K562 (cell line): ENCODE data around the gene PAX2. TPM values are rescaled to one million over a fixed set of nuclear protein-coding genes. Genes with fewer than 3 reads are reported as not detected.

Experiments used
- ATAC-seq: fragments of 200-7000 bp; cut with Tn5 transposase; 3 replicates; pipeline ENCODE4 v1.9.1; 2020; ENCODE audit warnings: moderate library complexity
- BruUV-seq: library from RNA; stranded (reverse); fragments of 400-500 nt; replicated peaks from 2 replicates; lab custom pipeline; 2021; lab: Mats Ljungman, UMichigan
- CTCF ChIA-PET: fragments of 300-600 bp; formaldehyde crosslinking; extraction: SDS; loops from one replicate; lab custom pipeline; 2021; ENCODE audit warnings: low intra/inter-chr PET ratio; lab: Yijun Ruan, JAX
- POLR2A ChIA-PET: fragments of 300-600, 350-650 bp; sonication (Branson Sonifier 250); formaldehyde crosslinking; extraction: SDS; loops from one replicate; lab custom pipeline; 2021; ENCODE audit warnings: antibody characterized with exemption, inconsistent platforms; lab: Yijun Ruan, JAX
- DNase-seq, 4 experiments: peaks; one replicate each; pipeline versions ENCODE4 v3.0.0 to v3.0.0-alpha.2; 2011 to 2018; ENCODE audit warnings: low spot score in 3 of 4, mixed read lengths in 3 of 4; ENCODE audit errors: extremely low read depth in 1 of 4
- FAIRE-seq: peaks from 2 replicates; lab custom pipeline; 2011; peaks lifted over from hg19 to GRCh38; lab: Jason Lieb, UNC
- H2AFZ ChIP-seq: 2 replicates; pipeline ENCODE4 v1.6.0; 2011; ENCODE audit warnings: low read depth, low read length, control low read depth, inconsistent platforms
- H3K27ac ChIP-seq: fragments of 200-600 bp; 3 replicates; pipeline ENCODE4 v1.8.0; 2011; ENCODE audit warnings: low read depth, mild to moderate bottlenecking, control low read depth, inconsistent platforms, low read length, moderate library complexity, mixed read lengths; ENCODE audit errors: extremely low read depth
- H3K27me3 ChIP-seq, 2 experiments: fragments of 300-600 bp in 1 of 2; 2 replicates in 1 of 2; 3 replicates in 1 of 2; pipeline versions ENCODE4 v1.6.0 to v1.8.0; 2011; ENCODE audit warnings: inconsistent platforms in 2 of 2, low read length in 2 of 2, mild to moderate bottlenecking in 1 of 2, mixed read lengths in 1 of 2, moderate library complexity in 1 of 2; ENCODE audit not compliant: control insufficient read depth in 2 of 2, insufficient read depth in 2 of 2
- H3K36me3 ChIP-seq: fragments of 300-600 bp; 3 replicates; pipeline ENCODE4 v1.8.0; 2011; ENCODE audit warnings: mild to moderate bottlenecking, low read length, inconsistent platforms; ENCODE audit not compliant: control insufficient read depth, insufficient read depth
- H3K4me1 ChIP-seq, 2 experiments: fragments of 200-600 bp in 1 of 2; replicated peaks in 1 of 2; 2 replicates in 1 of 2; 3 replicates in 1 of 2; pipeline versions ENCODE4 v1.5.1 to v1.8.0; 2011; ENCODE audit warnings: inconsistent platforms in 2 of 2, low read length in 2 of 2, mild to moderate bottlenecking in 1 of 2, mixed read lengths in 1 of 2, moderate library complexity in 1 of 2; ENCODE audit not compliant: control insufficient read depth in 2 of 2, insufficient read depth in 2 of 2
- H3K4me2 ChIP-seq: 2 replicates; pipeline ENCODE4 v1.6.1; 2011; ENCODE audit warnings: low read length, control low read depth, inconsistent platforms, mixed read lengths; ENCODE audit not compliant: insufficient read depth
- H3K4me3 ChIP-seq: fragments of 200-600 bp; sonication (generic), shearing (Covaris generic); 2 replicates; pipeline ENCODE4 v1.5.1; 2016; ENCODE audit warnings: control low read depth, inconsistent platforms
- H3K79me2 ChIP-seq: fragments of 200-600 bp; 3 replicates; pipeline ENCODE4 v1.8.0; 2011; ENCODE audit warnings: low read length, inconsistent platforms; ENCODE audit not compliant: control insufficient read depth, insufficient read depth
- H3K9ac ChIP-seq, 2 experiments: 2 replicates each; pipeline versions ENCODE4 v1.6.0 to v1.6.1; 2011; ENCODE audit warnings: low read depth in 2 of 2, low read length in 2 of 2, control low read depth in 1 of 2, inconsistent platforms in 1 of 2, mild to moderate bottlenecking in 1 of 2, mixed read lengths in 1 of 2; ENCODE audit not compliant: insufficient read depth in 1 of 2
- H3K9me1 ChIP-seq: one replicate; pipeline ENCODE4 v1.6.0; 2011; ENCODE audit warnings: inconsistent platforms, mild to moderate bottlenecking, low read length, moderate library complexity; ENCODE audit not compliant: control insufficient read depth, insufficient read depth
- H3K9me3 ChIP-seq: replicated peaks from 2 replicates; pipeline ENCODE4 v1.5.1; 2011; ENCODE audit warnings: low read depth, low read length, inconsistent platforms; ENCODE audit not compliant: control insufficient read depth, insufficient read depth
- H4K20me1 ChIP-seq: replicated peaks from 2 replicates; pipeline ENCODE4 v1.6.1; 2011; ENCODE audit warnings: low read length, inconsistent platforms, mixed read lengths; ENCODE audit not compliant: control insufficient read depth, insufficient read depth
- ARHGAP35 ChIP-seq: fragments of 450-650 bp; IDR thresholded peaks from 2 replicates; pipeline ENCODE4 v1.6.1; 2018; ENCODE audit not compliant: partially characterized antibody
- ARNT ChIP-seq, 2 experiments: fragments of 450-650 bp; IDR thresholded peaks; 2 replicates each; pipeline ENCODE4 v1.6.1; 2016; ENCODE audit warnings: mild to moderate bottlenecking in 1 of 2
- BRF1 ChIP-seq: IDR thresholded peaks from 3 replicates; pipeline ENCODE4 v1.6.1; 2011; ENCODE audit warnings: borderline replicate concordance, mild to moderate bottlenecking; ENCODE audit not compliant: insufficient read length; ENCODE audit errors: extremely low read depth
- GTF2A2 ChIP-seq: IDR thresholded peaks from 2 replicates; pipeline ENCODE4 v1.6.1; 2016; ENCODE audit warnings: mild to moderate bottlenecking, missing genetic modification characterization, missing compliant biosample characterization
- MTA1 ChIP-seq: fragments of 450-650 bp; IDR thresholded peaks from 2 replicates; pipeline ENCODE4 v1.6.1; 2017; ENCODE audit warnings: borderline replicate concordance
- NCOR1 ChIP-seq: fragments of 450-650 bp; IDR thresholded peaks from 2 replicates; pipeline ENCODE4 v1.6.1; 2016; ENCODE audit warnings: mild to moderate bottlenecking, moderate library complexity
- SNRNP70 ChIP-seq: fragments of 200-400 bp; formaldehyde crosslinking; optimal IDR thresholded peaks from 2 replicates; pipeline ENCODE3; 2017; ENCODE audit warnings: low read depth, low read length
- TCF7 ChIP-seq: sonication (generic); IDR thresholded peaks from 2 replicates; pipeline ENCODE4 v1.6.1; 2016; ENCODE audit warnings: antibody characterized with exemption, borderline replicate concordance
- TCF7L2 ChIP-seq: fragments of 150-350 bp; IDR thresholded peaks from 2 replicates; pipeline ENCODE4 v1.6.1; 2016; ENCODE audit warnings: low read depth, mild to moderate bottlenecking, low read length, moderate library complexity
- ZNF23 ChIP-seq: fragments of 250-450 bp; sonication (Bioruptor Pico); IDR thresholded peaks from 2 replicates; pipeline ENCODE4 v1.4.0; 2020; ENCODE audit warnings: mild to moderate bottlenecking
- ZNF589 ChIP-seq: fragments of 200-800 bp; sonication (Bioruptor generic); IDR thresholded peaks from 2 replicates; pipeline ENCODE4 v1.6.1; 2016; ENCODE audit warnings: low read depth, missing genetic modification characterization, missing compliant biosample characterization
- WGBS: fragments of 100-300 bp; shearing (Covaris generic); methylation state at CpG from one replicate; pipeline ENCODE4 v1.1.6; 2016; ENCODE audit warnings: low coverage, mixed read lengths; ENCODE audit not compliant: insufficient coverage; ENCODE audit errors: missing lambda C conversion rate; 5-methylcytosine and 5-hydroxymethylcytosine counted together
- in situ Hi-C: fragments of 300-500 bp; cut with MboI; formaldehyde crosslinking; loops from 4 replicates; pipeline ENCODE4 v1.15.0; 2018; ENCODE audit warnings: inconsistent platforms, mixed read lengths
- intact Hi-C: fragments of 100-400 bp; cut with micrococcal nuclease; formaldehyde crosslinking; loops from 2 replicates; pipeline ENCODE4 v1.14.2; 2022
- polyA plus RNA-seq, 8 experiments: library from polyadenylated mRNA; depleted of rRNA in 4 of 8; stranded (reverse) in 5 of 8; unstranded in 3 of 8; fragments of >200 nt; fragmentation: Nextera tagmentation in 2 of 8; fragmentation: Illumina TruSeq in 1 of 8; extraction: Ambion mirVana in 2 of 8; extraction: Trizol in 1 of 8; gene quantifications; 2 replicates each; pipeline versions ENCODE4 v1.2.1 to v1.2.3, GENCODE V29; 2011 to 2014; ENCODE audit warnings: inconsistent platforms in 1 of 8, missing spikeins in 1 of 8
- total RNA-seq, 7 experiments: library from RNA; depleted of rRNA in 6 of 7; stranded (reverse); fragments of >200 nt in 6 of 7; fragmentation: Illumina TruSeq in 2 of 7; extraction: Trizol in 2 of 7; gene quantifications; 2 replicates each; pipeline versions ENCODE4 v1.2.1 to v1.2.3, GENCODE V29; 2011 to 2021; ENCODE audit warnings: low replicate concordance in 1 of 7
- TF ChIP-seq, protein P1 (sequence below), 3 experiments: IDR thresholded peaks in 2 of 3; conservative IDR thresholded peaks in 1 of 3; 2 replicates each; pipeline ENCODE4 v1.5.1; 2011 to 2012; ENCODE audit warnings: low read length in 3 of 3, mild to moderate bottlenecking in 3 of 3, control low read depth in 2 of 3, improper control_type of control experiment in 1 of 3, inconsistent platforms in 1 of 3, low read depth in 1 of 3, mixed read lengths in 1 of 3, moderate library complexity in 1 of 3; ENCODE audit not compliant: insufficient read depth in 2 of 3
- TF ChIP-seq, protein P2 (sequence below): sonication (generic); formaldehyde crosslinking; IDR thresholded peaks from 2 replicates; pipeline ENCODE4 v1.8.0; 2022; ENCODE audit warnings: missing genetic modification reagents, mild to moderate bottlenecking, moderate library complexity, borderline replicate concordance
- TF ChIP-seq, protein P3 (sequence below): fragments of 250-450 bp; sonication (Bioruptor Pico); IDR thresholded peaks from 2 replicates; pipeline ENCODE4 v1.8.0; 2022; ENCODE audit warnings: moderate library complexity, mild to moderate bottlenecking, inconsistent platforms

PAX2 gene
- total and polyA plus RNA-seq, 9 of the 15 experiments (the other 6 are each of a cell fraction or from before 2014, with no cell fraction given), result not detected

DNA sequence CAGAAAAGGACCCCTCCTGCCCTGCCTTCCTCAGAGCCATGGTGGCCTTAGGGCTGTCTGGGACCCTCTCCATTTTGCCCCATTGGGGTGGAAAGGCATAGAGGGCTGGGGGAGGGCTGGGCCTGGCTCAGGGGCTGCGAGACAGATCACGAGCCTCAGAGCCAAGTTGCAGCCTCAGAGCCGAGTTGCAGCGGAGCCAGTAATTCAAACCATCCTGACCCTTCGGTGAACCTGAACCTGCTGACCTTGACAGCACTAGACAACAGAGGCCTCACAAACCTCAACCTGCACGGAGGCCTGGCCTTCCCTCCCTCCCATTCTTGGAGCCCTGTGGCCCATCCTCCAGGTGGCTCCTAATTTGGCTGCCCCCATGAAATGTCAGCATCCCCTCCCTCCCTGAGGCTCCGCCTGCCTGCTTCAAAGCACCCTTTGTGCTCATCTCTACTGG, 45.4 kb downstream of the PAX2 start:
- Histone ChIP-seq H3K9me3 (no peaks in the 10 kb centered on the region), H2AFZ (no peak overlapping the region), H3K27me3 (peaks cover 0 to 44% of the 10 kb centered on the region in 2 experiments; a peak in 2 of 5 replicates), H3K4me2 (no peak overlapping the region), H3K79me2 (no peaks in the 10 kb centered on the region), H3K9me1 (no peaks in the 10 kb centered on the region), H3K9ac (no peak overlapping the region), H4K20me1 (no peaks in the 10 kb centered on the region), H3K27ac (no peak overlapping the region), H3K36me3 (no peaks in the 10 kb centered on the region), H3K4me3 (no peak overlapping the region), H3K4me1 (no peaks in the 10 kb centered on the region)
- WGBS, result 0% methylated on average over 5 of the region's 7 CpGs
- in situ Hi-C loops, result no loop called here
- TF ChIP-seq GTF2A2 (no peak), ARHGAP35 (no peak), BRF1 (no peak), ZNF23 (CRISPR knock-in tag) (no peak), TCF7L2 (no peak), ARNT (IDR thresholded peaks at IDR 0.05) (no peak), SNRNP70 (no peak), ZNF589 (CRISPR knock-in tag) (no peak), MTA1 (no peak), NCOR1 (no peak), TCF7 (no peak)
- TF ChIP-seq, protein P1, sequence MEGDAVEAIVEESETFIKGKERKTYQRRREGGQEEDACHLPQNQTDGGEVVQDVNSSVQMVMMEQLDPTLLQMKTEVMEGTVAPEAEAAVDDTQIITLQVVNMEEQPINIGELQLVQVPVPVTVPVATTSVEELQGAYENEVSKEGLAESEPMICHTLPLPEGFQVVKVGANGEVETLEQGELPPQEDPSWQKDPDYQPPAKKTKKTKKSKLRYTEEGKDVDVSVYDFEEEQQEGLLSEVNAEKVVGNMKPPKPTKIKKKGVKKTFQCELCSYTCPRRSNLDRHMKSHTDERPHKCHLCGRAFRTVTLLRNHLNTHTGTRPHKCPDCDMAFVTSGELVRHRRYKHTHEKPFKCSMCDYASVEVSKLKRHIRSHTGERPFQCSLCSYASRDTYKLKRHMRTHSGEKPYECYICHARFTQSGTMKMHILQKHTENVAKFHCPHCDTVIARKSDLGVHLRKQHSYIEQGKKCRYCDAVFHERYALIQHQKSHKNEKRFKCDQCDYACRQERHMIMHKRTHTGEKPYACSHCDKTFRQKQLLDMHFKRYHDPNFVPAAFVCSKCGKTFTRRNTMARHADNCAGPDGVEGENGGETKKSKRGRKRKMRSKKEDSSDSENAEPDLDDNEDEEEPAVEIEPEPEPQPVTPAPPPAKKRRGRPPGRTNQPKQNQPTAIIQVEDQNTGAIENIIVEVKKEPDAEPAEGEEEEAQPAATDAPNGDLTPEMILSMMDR (IDR thresholded peaks at IDR 0.05 in 2 of 3, conservative IDR thresholded peaks at IDR 0.05 in 1 of 3; ENCODE audit: insufficient read depth in 2 of 3, low read depth in 1 of 3, low read length in 3 of 3), result no peak
- TF ChIP-seq, protein P2, sequence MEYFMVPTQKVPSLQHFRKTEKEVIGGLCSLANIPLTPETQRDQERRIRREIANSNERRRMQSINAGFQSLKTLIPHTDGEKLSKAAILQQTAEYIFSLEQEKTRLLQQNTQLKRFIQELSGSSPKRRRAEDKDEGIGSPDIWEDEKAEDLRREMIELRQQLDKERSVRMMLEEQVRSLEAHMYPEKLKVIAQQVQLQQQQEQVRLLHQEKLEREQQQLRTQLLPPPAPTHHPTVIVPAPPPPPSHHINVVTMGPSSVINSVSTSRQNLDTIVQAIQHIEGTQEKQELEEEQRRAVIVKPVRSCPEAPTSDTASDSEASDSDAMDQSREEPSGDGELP, result no peak
- TF ChIP-seq, protein P3, sequence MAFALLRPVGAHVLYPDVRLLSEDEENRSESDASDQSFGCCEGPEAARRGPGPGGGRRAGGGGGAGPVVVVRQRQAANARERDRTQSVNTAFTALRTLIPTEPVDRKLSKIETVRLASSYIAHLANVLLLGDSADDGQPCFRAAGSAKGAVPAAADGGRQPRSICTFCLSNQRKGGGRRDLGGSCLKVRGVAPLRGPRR (CRISPR knock-in tag), result no peak
- BruUV-seq, result no TSS peak
- no peak for DNase-seq
- FAIRE-seq, result no peak
- intact Hi-C loops, result no loop called here
- no peak for ATAC-seq
- CTCF ChIA-PET, result no interaction called here
- POLR2A ChIA-PET, result no interaction called here
